HepG2 (cell line): ENCODE results near the gene CDK7. TPM values are rescaled to one million over a fixed set of nuclear protein-coding genes. Genes with fewer than 3 reads are reported as not detected.

Source experiments
- ETV6 ChIP-seq: sonication (generic); formaldehyde crosslinking; conservative IDR thresholded peaks from 2 replicates; pipeline ENCODE4 v1.4.0; 2020; ENCODE audit warnings: missing genetic modification reagents
- FUBP1 ChIP-seq: sonication (generic); formaldehyde crosslinking; IDR thresholded peaks from 2 replicates; pipeline ENCODE4 v1.5.1; 2020; ENCODE audit warnings: missing genetic modification reagents, mild to moderate bottlenecking, borderline replicate concordance
- GABPA ChIP-seq, 2 experiments: IDR thresholded peaks; 2 replicates each; pipeline ENCODE4 v1.6.1; 2011 to 2016; ENCODE audit warnings: low read depth in 2 of 2, low read length in 1 of 2, missing biosample characterization in 1 of 2, missing genetic modification characterization in 1 of 2
- HOXA7 ChIP-seq: sonication (generic); formaldehyde crosslinking; IDR thresholded peaks from 2 replicates; pipeline ENCODE4 v1.8.1; 2022; ENCODE audit warnings: mild to moderate bottlenecking, missing genetic modification reagents, moderate library complexity
- JUND ChIP-seq: sonication (generic); formaldehyde crosslinking; IDR thresholded peaks from 2 replicates; pipeline ENCODE4 v1.8.0; 2022; ENCODE audit warnings: mild to moderate bottlenecking, missing genetic modification reagents
- NFYB ChIP-seq: sonication (generic); formaldehyde crosslinking; IDR thresholded peaks from 2 replicates; pipeline ENCODE4 v1.4.0; 2020; ENCODE audit warnings: missing genetic modification reagents
- PAX8 ChIP-seq: sonication (generic); formaldehyde crosslinking; IDR thresholded peaks from 2 replicates; pipeline ENCODE4 v1.8.0; 2022; ENCODE audit warnings: mild to moderate bottlenecking, missing genetic modification reagents, borderline replicate concordance
- RFX1 ChIP-seq: fragments of 450-650 bp; IDR thresholded peaks from 2 replicates; pipeline ENCODE4 v1.6.1; 2017
- TOE1 ChIP-seq: sonication (generic); formaldehyde crosslinking; IDR thresholded peaks from 2 replicates; pipeline ENCODE4 v1.4.0; 2020; ENCODE audit warnings: mild to moderate bottlenecking, missing genetic modification reagents
- ZBTB4 ChIP-seq: sonication (generic); formaldehyde crosslinking; IDR thresholded peaks from 2 replicates; pipeline ENCODE4 v1.4.0; 2020; ENCODE audit warnings: missing genetic modification reagents, mild to moderate bottlenecking, borderline replicate concordance
- ZNF180 ChIP-seq: sonication (generic); formaldehyde crosslinking; IDR thresholded peaks from 2 replicates; pipeline ENCODE4 v1.4.0; 2020; ENCODE audit warnings: low read depth, missing genetic modification reagents, borderline replicate concordance
- ZNF30 ChIP-seq: sonication (generic); formaldehyde crosslinking; IDR thresholded peaks from 2 replicates; pipeline ENCODE4 v1.5.0; 2020; ENCODE audit warnings: mild to moderate bottlenecking, missing genetic modification reagents
- ZNF33A ChIP-seq: sonication (generic); formaldehyde crosslinking; IDR thresholded peaks from 2 replicates; pipeline ENCODE4 v1.5.1; 2020; ENCODE audit warnings: missing genetic modification reagents, mild to moderate bottlenecking, moderate library complexity, borderline replicate concordance
- ZNF34 ChIP-seq: sonication (generic); formaldehyde crosslinking; IDR thresholded peaks from 2 replicates; pipeline ENCODE4 v1.4.0; 2020; ENCODE audit warnings: mild to moderate bottlenecking, missing genetic modification reagents, borderline replicate concordance
- ZNF350 ChIP-seq: sonication (generic); formaldehyde crosslinking; IDR thresholded peaks from 2 replicates; pipeline ENCODE4 v1.4.0; 2020; ENCODE audit warnings: mild to moderate bottlenecking, low read depth, missing genetic modification reagents, borderline replicate concordance
- ZNF777 ChIP-seq: sonication (generic); formaldehyde crosslinking; IDR thresholded peaks from 2 replicates; pipeline ENCODE4 v1.4.0; 2020; ENCODE audit warnings: missing genetic modification reagents
- ZNF781 ChIP-seq: sonication (generic); formaldehyde crosslinking; IDR thresholded peaks from 2 replicates; pipeline ENCODE4 v1.5.1; 2020; ENCODE audit warnings: borderline replicate concordance, mild to moderate bottlenecking, missing genetic modification reagents; ENCODE audit errors: not compliant biosample characterization
- ZNF788 ChIP-seq: sonication (generic); formaldehyde crosslinking; IDR thresholded peaks from 2 replicates; pipeline ENCODE4 v1.5.0; 2020; ENCODE audit warnings: mild to moderate bottlenecking, missing genetic modification reagents, borderline replicate concordance
- polyA plus RNA-seq, 8 experiments: library from polyadenylated mRNA; depleted of rRNA in 3 of 8; stranded (reverse) in 7 of 8; unstranded in 1 of 8; fragments of >200 nt; fragmentation: Illumina TruSeq in 4 of 8; extraction: Trizol in 4 of 8; gene quantifications; 2 replicates each; pipeline versions ENCODE4 v1.2.1 to v1.2.3, GENCODE V29; 2011 to 2016; ENCODE audit warnings: low read depth in 4 of 8, missing spikeins in 1 of 8, mixed read lengths in 1 of 8; ENCODE audit not compliant: insufficient read depth in 1 of 8
- total RNA-seq, 5 experiments: library from RNA; depleted of rRNA; stranded (reverse); fragments of >200 nt; fragmentation: Illumina TruSeq; extraction: Trizol; gene quantifications; 2 replicates each; pipeline ENCODE4 v1.2.3, GENCODE V29; 2016; ENCODE audit warnings: low read depth in 1 of 5
- TF ChIP-seq, protein P1 (sequence below): sonication (generic); formaldehyde crosslinking; IDR thresholded peaks from 2 replicates; pipeline ENCODE4 v1.4.0; 2020; ENCODE audit warnings: low read depth, mild to moderate bottlenecking, missing genetic modification reagents

CDK7 gene
- total and polyA plus RNA-seq, 2 of the 13 experiments (the other 11 are each of a cell fraction or from before 2014, with no cell fraction given): 41.2 to 54.9 TPM

- TF ChIP-seq ZNF180 (no peak), ZNF34 (CRISPR knock-in tag) (no peak), HOXA7 (CRISPR knock-in tag) (no peak), NFYB (CRISPR knock-in tag) (peak; percentile 89), PAX8 (CRISPR knock-in tag) (0 out of 2 replicates have a peak, but pooled peaks have one; percentile 36), ZNF30 (no peak), GABPA (IDR thresholded peaks at IDR 0.05; ENCODE audit: low read depth, low read length) (peak; percentile 57), GABPA (CRISPR knock-in tag; IDR thresholded peaks at IDR 0.05; ENCODE audit: low read depth) (peak; percentile 86), FUBP1 (CRISPR knock-in tag) (no peak), ZNF781 (CRISPR knock-in tag) (peak; percentile 83), ETV6 (CRISPR knock-in tag) (peak; percentile 92), ZBTB4 (peak; percentile 87; the same call in 1 of the 2 replicates), TOE1 (CRISPR knock-in tag) (no peak), ZNF777 (CRISPR knock-in tag) (peak; percentile 58; the same call in 1 of the 2 replicates), ZNF350 (CRISPR knock-in tag) (peak; percentile 92), JUND (CRISPR knock-in tag) (0 out of 2 replicates have a peak, but pooled peaks have one; percentile 31), ZNF33A (CRISPR knock-in tag) (no peak), RFX1 (no peak), ZNF788 (peak; percentile 70; the same call in 1 of the 2 replicates)
- TF ChIP-seq, protein P1, sequence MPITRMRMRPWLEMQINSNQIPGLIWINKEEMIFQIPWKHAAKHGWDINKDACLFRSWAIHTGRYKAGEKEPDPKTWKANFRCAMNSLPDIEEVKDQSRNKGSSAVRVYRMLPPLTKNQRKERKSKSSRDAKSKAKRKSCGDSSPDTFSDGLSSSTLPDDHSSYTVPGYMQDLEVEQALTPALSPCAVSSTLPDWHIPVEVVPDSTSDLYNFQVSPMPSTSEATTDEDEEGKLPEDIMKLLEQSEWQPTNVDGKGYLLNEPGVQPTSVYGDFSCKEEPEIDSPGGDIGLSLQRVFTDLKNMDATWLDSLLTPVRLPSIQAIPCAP: no peak; the same call in 1 of the 2 replicates
These were observed 16.8 kb upstream of the CDK7 start (continued) for GRCh38 chr5:69217548-69218526.
